Muscle layer of colon (tissue), 2 donors: Measurements from ENCODE around the gene ATIC.

Source experiments
- H3K27ac ChIP-seq: one replicate; pipeline ENCODE4 v1.7.0; 2013; ENCODE audit warnings: low read depth, mild to moderate bottlenecking, low read length, moderate library complexity
- H3K27me3 ChIP-seq, 2 donors: one replicate each; pipeline ENCODE4 v1.7.0; 2013; ENCODE audit warnings: low read length in 2 of 2, mild to moderate bottlenecking in 2 of 2; ENCODE audit not compliant: insufficient read depth in 2 of 2, control insufficient read depth in 1 of 2
- H3K36me3 ChIP-seq: one replicate; pipeline ENCODE4 v1.7.0; 2013; ENCODE audit warnings: mild to moderate bottlenecking, low read length; ENCODE audit not compliant: insufficient read depth
- H3K4me1 ChIP-seq: one replicate; pipeline ENCODE4 v1.7.0; 2013; ENCODE audit warnings: mild to moderate bottlenecking, low read length; ENCODE audit not compliant: insufficient read depth
- H3K4me3 ChIP-seq, 2 donors: one replicate each; pipeline ENCODE4 v1.7.0; 2013; ENCODE audit warnings: low read length in 2 of 2, low read depth in 1 of 2, mild to moderate bottlenecking in 1 of 2, moderate library complexity in 1 of 2
- H3K9ac ChIP-seq: one replicate; pipeline ENCODE4 v1.7.0; 2013; ENCODE audit warnings: low read length
- H3K9me3 ChIP-seq: one replicate; pipeline ENCODE4 v1.7.0; 2013; ENCODE audit warnings: mild to moderate bottlenecking, low read length
- donor health status: abdominal sarcoma.
- donor health status: Adenocarcinoma of cecum.

Gene ATIC

DNA sequence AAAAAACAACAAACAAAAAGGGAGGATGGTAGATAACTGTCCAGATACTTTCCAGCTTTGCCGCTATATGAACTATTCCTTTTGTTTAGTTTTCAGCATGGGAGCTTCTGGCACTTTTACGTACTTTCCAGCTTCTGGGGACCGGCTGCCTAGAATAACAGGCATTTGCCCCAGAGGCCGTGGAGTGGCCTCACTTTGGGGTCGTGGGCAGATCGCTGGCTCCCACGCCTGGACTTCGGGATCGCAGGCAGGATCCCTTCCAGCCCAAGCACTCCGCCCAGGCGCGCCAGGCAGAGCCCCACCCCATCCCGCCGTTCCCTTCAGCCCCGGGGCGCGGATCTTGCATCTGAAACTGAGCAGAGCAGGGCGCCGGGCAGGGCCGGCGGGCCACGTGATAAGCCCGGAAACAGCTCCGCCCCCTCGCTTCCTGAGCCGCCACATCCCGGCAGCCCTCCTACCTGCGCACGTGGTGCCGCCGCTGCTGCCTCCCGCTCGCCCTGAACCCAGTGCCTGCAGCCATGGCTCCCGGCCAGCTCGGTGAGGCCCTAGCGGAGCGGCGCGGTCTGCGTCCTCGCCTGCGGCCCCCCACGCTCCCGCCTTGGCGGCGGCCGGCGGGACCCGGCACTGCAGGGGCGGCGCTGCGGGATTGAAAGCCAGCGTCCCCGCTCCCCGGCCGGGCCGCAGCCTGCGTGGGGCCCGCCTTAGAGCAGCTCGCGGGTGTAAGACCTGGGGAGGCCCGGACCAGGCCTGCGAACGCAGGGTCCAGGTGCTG is at the start of gene ATIC:
TSS of gene ATIC (plus strand) at position 435 of the 772 bp plus-strand sequence. CDS start at position 519, 84 bp downstream.
- peak within 1 kb of the TSS; percentile 67 for H3K9ac ChIP-seq

DNA sequence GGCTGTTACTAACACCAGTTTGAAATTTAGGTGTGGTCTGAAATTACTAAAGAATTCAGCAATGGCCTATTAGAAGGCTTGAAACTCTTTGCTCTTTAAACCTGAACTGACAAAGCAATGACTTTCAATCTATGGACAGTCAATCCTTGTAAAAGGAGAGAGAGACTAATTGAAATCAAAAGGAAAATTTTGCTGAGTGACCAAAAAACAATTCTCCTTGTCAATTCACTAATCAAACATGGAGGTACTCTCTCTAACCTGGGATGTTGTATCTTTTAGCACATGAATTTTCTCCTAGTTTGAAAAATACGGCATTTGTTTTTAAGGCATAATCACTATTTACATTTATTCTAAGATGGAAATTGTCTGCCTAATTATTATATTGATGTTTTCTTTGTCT is 49.6 kb upstream of the ATIC start:
- Histone ChIP-seq H3K36me3 (no peaks in the 10 kb centered on the region), H3K9me3 (no peaks in the 10 kb centered on the region), H3K9ac (no peak overlapping the region), H3K27ac (no peak overlapping the region), H3K27me3 (no peaks in the 10 kb centered on the region), H3K4me1 (no peaks in the 10 kb centered on the region), H3K4me3 (no peak overlapping the region)

More for the DNA sequence above, at the start of gene ATIC:
- H3K27ac ChIP-seq, result peak within 1 kb of the TSS; percentile 88
- H3K4me3 ChIP-seq, result peak within 1 kb of the TSS; percentile 51 to 79
- H3K36me3 ChIP-seq, result peaks cover 6% of the 10 kb centered on the region
- no peaks in the 10 kb centered on the region for H3K9me3 ChIP-seq
- no peaks in the 10 kb centered on the region for H3K27me3 ChIP-seq
- H3K4me1 ChIP-seq, result peaks cover 4% of the 10 kb centered on the region

DNA sequence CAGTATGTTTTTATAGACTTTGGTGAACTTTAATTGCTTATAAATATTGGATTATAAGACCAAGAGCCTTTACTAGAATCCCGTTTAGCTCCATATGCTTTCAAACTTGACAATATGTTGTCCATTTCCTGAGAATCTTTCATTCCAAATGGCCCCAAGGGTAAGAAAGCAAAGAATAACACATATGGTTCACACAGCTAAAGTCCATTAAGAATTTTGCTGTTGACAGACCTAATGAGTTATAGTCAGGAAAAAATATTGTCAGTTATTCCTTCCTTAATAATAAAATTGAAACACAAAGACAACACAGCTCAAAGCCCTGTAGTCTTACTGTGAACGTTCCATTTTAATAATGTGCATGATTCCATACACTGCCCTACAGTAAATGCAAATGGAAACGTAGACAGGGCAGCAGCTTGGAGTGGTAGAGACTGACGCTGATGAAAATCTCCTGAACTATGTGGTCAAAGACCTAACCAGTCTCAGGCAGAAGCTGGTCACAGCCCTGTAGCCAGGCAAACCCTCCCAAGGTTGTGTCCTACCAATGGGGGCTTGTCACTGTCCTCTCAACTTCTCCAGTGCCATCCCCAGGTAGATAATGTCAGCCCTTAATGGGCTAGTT is 49.0 kb upstream of the ATIC start:
- Histone ChIP-seq H3K36me3 (no peaks in the 10 kb centered on the region), H3K4me1 (no peaks in the 10 kb centered on the region), H3K9ac (no peak overlapping the region), H3K4me3 (no peak overlapping the region), H3K27ac (no peak overlapping the region), H3K27me3 (no peaks in the 10 kb centered on the region), H3K9me3 (no peaks in the 10 kb centered on the region)

GRCh38 chr2:215264374-215264773 is 47.5 kb upstream of the ATIC start:
- no peak overlapping the region for H3K9ac ChIP-seq
- no peaks in the 10 kb centered on the region for H3K4me1 ChIP-seq
- no peaks in the 10 kb centered on the region for H3K9me3 ChIP-seq
- no peak overlapping the region for H3K4me3 ChIP-seq
- no peak overlapping the region for H3K27ac ChIP-seq
- H3K36me3 ChIP-seq, result no peaks in the 10 kb centered on the region
- H3K27me3 ChIP-seq, result no peaks in the 10 kb centered on the region

DNA sequence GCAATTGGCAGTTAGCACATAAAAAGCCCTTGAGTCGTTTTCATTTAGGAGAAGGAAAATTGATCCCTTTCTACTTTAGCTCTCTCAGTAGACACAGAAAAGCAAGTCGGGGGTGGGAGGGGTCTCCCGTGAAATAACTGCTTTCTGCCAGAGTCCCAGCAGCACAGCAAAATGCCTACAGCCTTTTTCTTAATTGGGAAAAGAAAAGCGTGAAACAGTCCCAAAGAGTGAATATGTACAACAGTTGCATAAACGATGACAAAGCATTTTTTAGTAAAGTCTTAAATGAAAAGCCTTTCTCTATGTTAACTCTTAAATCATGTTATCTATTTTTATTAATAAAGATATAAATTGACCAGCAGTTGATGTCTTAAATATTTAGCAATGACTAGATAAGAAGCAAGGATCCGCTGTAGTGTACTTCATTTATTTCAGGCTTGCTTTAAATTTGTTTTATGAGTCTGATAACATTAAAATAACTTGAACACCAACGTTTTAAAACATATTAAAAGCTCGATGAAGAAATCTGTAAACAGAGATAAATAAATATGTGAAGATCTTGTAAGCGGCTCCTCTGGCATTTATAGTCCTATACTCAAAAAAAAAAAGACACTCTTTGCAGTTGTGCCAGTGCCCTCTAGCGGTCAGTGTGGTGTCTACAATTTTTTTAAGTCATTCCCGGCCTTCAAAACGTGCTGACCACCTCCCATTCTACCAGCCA is 42.3 kb upstream of the ATIC start:
- Histone ChIP-seq H3K36me3 (no peaks in the 10 kb centered on the region), H3K27ac (no peak overlapping the region), H3K4me1 (no peaks in the 10 kb centered on the region), H3K27me3 (no peaks in the 10 kb centered on the region), H3K9ac (no peak overlapping the region), H3K9me3 (no peaks in the 10 kb centered on the region), H3K4me3 (no peak overlapping the region)

DNA sequence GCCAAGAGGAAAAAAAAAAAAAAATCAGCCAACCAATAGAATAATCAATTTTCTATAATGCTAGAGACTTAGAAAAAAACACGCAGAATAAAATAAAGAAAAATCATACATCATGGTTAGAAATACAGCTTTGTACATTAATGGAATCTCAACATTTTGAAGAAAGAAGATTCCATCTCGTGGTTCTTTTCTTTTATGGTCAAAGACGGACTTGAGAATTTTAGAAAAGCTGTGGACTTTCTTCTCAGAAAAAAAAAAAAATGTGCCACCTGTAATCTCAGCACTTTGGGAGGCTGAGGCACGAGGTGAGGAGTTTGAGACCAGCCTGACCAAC is 41.8 kb upstream of the ATIC start:
- Histone ChIP-seq H3K36me3 (no peaks in the 10 kb centered on the region), H3K9ac (no peak overlapping the region), H3K4me1 (no peaks in the 10 kb centered on the region), H3K27ac (no peak overlapping the region), H3K4me3 (no peak overlapping the region), H3K27me3 (no peaks in the 10 kb centered on the region), H3K9me3 (no peaks in the 10 kb centered on the region)

DNA sequence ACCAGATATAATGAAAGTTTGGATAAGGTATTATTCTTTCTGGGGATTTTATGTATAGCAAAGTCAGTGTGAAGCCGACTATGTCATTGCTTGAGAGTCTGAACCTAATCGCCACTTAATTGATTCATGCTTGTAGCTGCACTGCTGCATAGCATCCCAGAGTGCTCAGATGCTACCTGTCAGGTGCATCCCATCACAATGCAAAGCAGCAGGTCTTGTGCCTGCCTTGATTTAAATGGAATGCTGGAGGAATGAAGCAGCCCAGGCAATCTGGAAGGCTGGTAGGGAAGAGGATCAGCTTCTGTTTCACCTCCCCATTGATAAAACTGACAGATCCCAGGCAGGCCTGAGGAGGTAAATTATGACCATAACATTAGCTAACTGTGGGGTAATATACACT is 40.4 kb upstream of the ATIC start:
- Histone ChIP-seq H3K36me3 (no peaks in the 10 kb centered on the region), H3K27me3 (no peaks in the 10 kb centered on the region), H3K27ac (no peak overlapping the region), H3K9me3 (no peaks in the 10 kb centered on the region), H3K4me3 (no peak overlapping the region), H3K9ac (no peak overlapping the region), H3K4me1 (no peaks in the 10 kb centered on the region)

DNA sequence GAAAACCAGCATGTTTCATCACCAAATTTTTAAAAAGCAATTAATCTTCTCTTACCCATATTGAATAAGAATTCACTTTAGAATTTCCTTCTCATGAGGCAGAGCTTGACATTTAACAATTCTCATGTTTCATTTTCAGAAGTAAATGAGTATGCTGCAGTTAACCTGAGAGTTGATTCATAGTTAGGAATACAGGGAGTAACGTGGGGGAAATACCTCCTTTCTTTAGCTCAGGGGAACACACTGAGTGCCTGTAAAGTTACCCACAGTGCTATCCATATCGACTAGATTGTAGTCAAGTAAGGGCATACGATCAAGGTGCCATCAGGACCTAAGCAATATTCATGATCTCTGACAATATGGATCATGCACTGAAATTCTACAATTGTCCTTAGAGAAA is 38.9 kb upstream of the ATIC start:
- H3K27ac ChIP-seq, result no peak overlapping the region
- no peak overlapping the region for H3K4me3 ChIP-seq
- no peaks in the 10 kb centered on the region for H3K27me3 ChIP-seq
- no peaks in the 10 kb centered on the region for H3K36me3 ChIP-seq
- no peaks in the 10 kb centered on the region for H3K4me1 ChIP-seq
- H3K9me3 ChIP-seq, result no peaks in the 10 kb centered on the region
- no peak overlapping the region for H3K9ac ChIP-seq

DNA sequence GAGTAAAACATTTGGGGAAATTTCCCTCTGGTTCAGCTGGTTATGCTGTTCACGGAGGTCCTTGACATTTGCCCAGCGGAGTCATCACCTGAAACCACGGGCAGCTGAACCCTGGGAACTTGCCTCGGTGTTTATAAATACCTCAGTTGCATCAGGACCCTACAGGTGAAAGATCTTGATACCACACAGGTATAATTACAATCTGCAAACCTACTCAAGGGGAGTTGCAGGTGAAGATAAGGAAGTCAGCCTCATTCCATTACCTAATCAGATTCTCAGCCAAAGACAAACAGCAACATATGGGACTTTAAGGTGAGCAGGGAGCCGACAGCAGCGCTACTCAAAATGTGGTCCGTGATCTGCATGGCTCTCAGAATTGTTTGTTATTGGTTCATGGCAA is 37.0 kb upstream of the ATIC start:
- Histone ChIP-seq H3K27me3 (no peaks in the 10 kb centered on the region), H3K27ac (no peak overlapping the region), H3K36me3 (no peaks in the 10 kb centered on the region), H3K9ac (no peak overlapping the region), H3K9me3 (no peaks in the 10 kb centered on the region), H3K4me3 (no peak overlapping the region), H3K4me1 (no peaks in the 10 kb centered on the region)

DNA sequence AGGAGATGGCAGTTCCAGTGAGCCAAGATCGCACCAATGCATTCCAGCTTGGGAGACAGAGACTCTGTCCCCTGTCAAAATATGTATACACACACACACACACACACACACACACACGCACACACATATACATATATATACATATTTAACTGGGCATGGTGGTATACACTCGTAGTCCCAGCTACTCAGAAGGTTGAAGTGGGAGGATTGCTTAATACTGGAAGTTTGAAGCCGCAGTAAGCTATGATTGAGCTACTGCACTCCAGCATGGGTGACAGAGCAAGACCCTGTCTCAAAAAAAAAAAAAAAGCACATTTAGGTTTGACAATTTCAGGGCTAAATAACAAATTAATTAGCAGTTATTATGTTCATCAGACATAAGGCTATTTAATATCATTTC is 36.0 kb upstream of the ATIC start:
- Histone ChIP-seq H3K27ac (no peak overlapping the region), H3K4me3 (no peak overlapping the region), H3K36me3 (no peaks in the 10 kb centered on the region), H3K9ac (no peak overlapping the region), H3K4me1 (no peaks in the 10 kb centered on the region), H3K27me3 (no peaks in the 10 kb centered on the region), H3K9me3 (no peaks in the 10 kb centered on the region)

DNA sequence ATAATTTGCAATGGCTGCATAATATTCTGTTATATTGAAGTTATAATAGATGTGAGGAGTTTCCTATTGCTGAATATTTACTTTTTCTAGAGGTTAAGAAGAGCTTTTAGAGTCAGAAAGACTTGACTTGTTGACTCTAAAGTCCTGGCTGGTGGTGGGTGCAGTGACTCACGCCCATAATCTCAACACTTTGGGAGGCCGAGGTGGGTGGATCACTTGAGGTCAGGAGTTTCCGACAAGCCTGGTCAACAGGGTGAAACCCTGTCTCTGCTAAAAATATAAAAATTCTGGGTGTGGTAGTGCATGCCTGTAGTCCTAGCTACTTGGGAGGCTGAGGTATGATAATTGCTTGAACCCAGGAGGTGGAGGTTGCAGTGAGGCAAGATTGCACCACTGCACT is 33.9 kb upstream of the ATIC start:
- H3K27ac ChIP-seq, result no peak overlapping the region
- no peak overlapping the region for H3K9ac ChIP-seq
- H3K9me3 ChIP-seq, result no peaks in the 10 kb centered on the region
- H3K4me1 ChIP-seq, result no peaks in the 10 kb centered on the region
- no peaks in the 10 kb centered on the region for H3K36me3 ChIP-seq
- no peak overlapping the region for H3K4me3 ChIP-seq
- no peaks in the 10 kb centered on the region for H3K27me3 ChIP-seq
